Measurements from ENCODE around the gene PTPRG. TPM values are rescaled to one million over a fixed set of nuclear protein-coding genes. Genes with fewer than 3 reads are reported as not detected.

The PTPRG gene
- total and polyA plus RNA-seq, 3 experiments from 2014 or later: not detected

- Mint-ChIP-seq H3K4me3 (no peak overlapping the region), H3K36me3 (no peaks in the 10 kb centered on the region), H3K27ac (no peak overlapping the region), H3K27me3 (peaks cover 0 to 1% of the 10 kb centered on the region in 2 donors), H3K4me1 (no peaks in the 10 kb centered on the region), H3K9me3 (peaks cover 0 to 9% (median 5%) of the 10 kb centered on the region in 5 donors)
- Histone ChIP-seq H3K36me3 (ENCODE audit: insufficient read depth, low read length) (no peaks in the 10 kb centered on the region), H3K9me3 (ENCODE audit: low read length) (no peaks in the 10 kb centered on the region), H3K4me1 (ENCODE audit: insufficient read depth, low read length) (no peaks in the 10 kb centered on the region), H3K4me3 (ENCODE audit: low read length) (no peak overlapping the region), H3K27ac (ENCODE audit: low read depth, low read length) (no peak overlapping the region), H3K27me3 (ENCODE audit: insufficient read depth, low read length, poor library complexity, severe bottlenecking) (no peaks in the 10 kb centered on the region)
- ChIA-PET CTCF (no interaction called here), POLR2A (no interaction called here)
- no peak for DNase-seq
Measured at GRCh38 chr3:61944726-61945125, 383.4 kb downstream of the PTPRG start.

- Mint-ChIP-seq H3K36me3 (no peaks in the 10 kb centered on the region), H3K27ac (no peak overlapping the region), H3K27me3 (peaks cover 0 to 1% of the 10 kb centered on the region in 2 donors), H3K4me3 (no peak overlapping the region), H3K4me1 (no peaks in the 10 kb centered on the region), H3K9me3 (peaks cover 3 to 9% (median 5%) of the 10 kb centered on the region in 5 donors)
- no peaks in the 10 kb centered on the region for H3K9me3 ChIP-seq (ENCODE audit: low read length)
- no peaks in the 10 kb centered on the region for H3K4me1 ChIP-seq (ENCODE audit: insufficient read depth, low read length)
- H3K27me3 ChIP-seq (ENCODE audit: insufficient read depth, low read length, poor library complexity, severe bottlenecking): no peaks in the 10 kb centered on the region
- no peak overlapping the region for H3K27ac ChIP-seq (ENCODE audit: low read depth, low read length)
- no peaks in the 10 kb centered on the region for H3K36me3 ChIP-seq (ENCODE audit: insufficient read depth, low read length)
- CTCF ChIA-PET: no interaction called here
- H3K4me3 ChIP-seq (ENCODE audit: low read length): no peak overlapping the region
- no peak for DNase-seq
- POLR2A ChIA-PET: no interaction called here
Measured at GRCh38 chr3:61945657-61946056, 384.3 kb downstream of the PTPRG start.

- Histone ChIP-seq H3K27ac (ENCODE audit: low read depth, low read length) (no peak overlapping the region), H3K9me3 (ENCODE audit: low read length) (no peaks in the 10 kb centered on the region), H3K4me3 (ENCODE audit: low read length) (no peak overlapping the region), H3K27me3 (ENCODE audit: insufficient read depth, low read length, poor library complexity, severe bottlenecking) (no peaks in the 10 kb centered on the region), H3K4me1 (ENCODE audit: insufficient read depth, low read length) (no peaks in the 10 kb centered on the region), H3K36me3 (ENCODE audit: insufficient read depth, low read length) (no peaks in the 10 kb centered on the region)
- H3K9me3 Mint-ChIP-seq: peaks cover 3 to 11% (median 5%) of the 10 kb centered on the region in 5 donors
- no peaks in the 10 kb centered on the region for H3K27me3 Mint-ChIP-seq
- no peaks in the 10 kb centered on the region for H3K4me1 Mint-ChIP-seq
- H3K4me3 Mint-ChIP-seq: no peak overlapping the region
- CTCF ChIA-PET: no interaction called here
- POLR2A ChIA-PET: no interaction called here
- no peaks in the 10 kb centered on the region for H3K36me3 Mint-ChIP-seq
- no peak overlapping the region for H3K27ac Mint-ChIP-seq
- DNase-seq: no peak
Measured at GRCh38 chr3:61946570-61947324, 385.4 kb downstream of the PTPRG start.

GRCh38 chr3:61947456-61947855, 386.1 kb downstream of the PTPRG start:
- Histone ChIP-seq H3K36me3 (ENCODE audit: insufficient read depth, low read length) (no peaks in the 10 kb centered on the region), H3K27me3 (ENCODE audit: insufficient read depth, low read length, poor library complexity, severe bottlenecking) (no peaks in the 10 kb centered on the region), H3K4me1 (ENCODE audit: insufficient read depth, low read length) (no peaks in the 10 kb centered on the region), H3K27ac (ENCODE audit: low read depth, low read length) (no peak overlapping the region), H3K4me3 (ENCODE audit: low read length) (no peak overlapping the region), H3K9me3 (ENCODE audit: low read length) (no peaks in the 10 kb centered on the region)
- POLR2A ChIA-PET: no interaction called here
- no peaks in the 10 kb centered on the region for H3K4me1 Mint-ChIP-seq
- no peak overlapping the region for H3K27ac Mint-ChIP-seq
- no peaks in the 10 kb centered on the region for H3K36me3 Mint-ChIP-seq
- H3K27me3 Mint-ChIP-seq: no peaks in the 10 kb centered on the region
- H3K4me3 Mint-ChIP-seq: no peak overlapping the region
- no peak for DNase-seq
- CTCF ChIA-PET: no interaction called here
- peaks cover 3 to 10% (median 5%) of the 10 kb centered on the region in 5 donors for H3K9me3 Mint-ChIP-seq

- no peaks in the 10 kb centered on the region for H3K4me1 Mint-ChIP-seq
- DNase-seq: no peak
- CTCF ChIA-PET: no interaction called here
- H3K27ac Mint-ChIP-seq: peak overlapping the region in 1 of 8 donors; percentile 40
- no peaks in the 10 kb centered on the region for H3K36me3 Mint-ChIP-seq
- no peaks in the 10 kb centered on the region for H3K4me1 ChIP-seq (ENCODE audit: insufficient read depth, low read length)
- H3K27me3 Mint-ChIP-seq: no peaks in the 10 kb centered on the region
- H3K9me3 ChIP-seq (ENCODE audit: low read length): no peaks in the 10 kb centered on the region
- H3K9me3 Mint-ChIP-seq: peaks cover 0 to 4% (median 2%) of the 10 kb centered on the region in 5 donors
- no peaks in the 10 kb centered on the region for H3K36me3 ChIP-seq (ENCODE audit: insufficient read depth, low read length)
- no peaks in the 10 kb centered on the region for H3K27me3 ChIP-seq (ENCODE audit: insufficient read depth, low read length, poor library complexity, severe bottlenecking)
- POLR2A ChIA-PET: no interaction called here
- no peak overlapping the region for H3K4me3 Mint-ChIP-seq
- H3K27ac ChIP-seq (ENCODE audit: low read depth, low read length): no peak overlapping the region
- H3K4me3 ChIP-seq (ENCODE audit: low read length): no peak overlapping the region
Measured at GRCh38 chr3:61948699-61949305, 387.4 kb downstream of the PTPRG start.

GRCh38 chr3:61954097-61954540, 392.7 kb downstream of the PTPRG start:
- peaks cover 0 to 4% (median 2%) of the 10 kb centered on the region in 5 donors for H3K9me3 Mint-ChIP-seq
- Histone ChIP-seq H3K4me3 (ENCODE audit: low read length) (no peak overlapping the region), H3K36me3 (ENCODE audit: insufficient read depth, low read length) (no peaks in the 10 kb centered on the region), H3K27me3 (ENCODE audit: insufficient read depth, low read length, poor library complexity, severe bottlenecking) (no peaks in the 10 kb centered on the region), H3K9me3 (ENCODE audit: low read length) (no peaks in the 10 kb centered on the region), H3K4me1 (ENCODE audit: insufficient read depth, low read length) (no peaks in the 10 kb centered on the region), H3K27ac (ENCODE audit: low read depth, low read length) (no peak overlapping the region)
- no peaks in the 10 kb centered on the region for H3K4me1 Mint-ChIP-seq
- H3K4me3 Mint-ChIP-seq: no peak overlapping the region
- H3K36me3 Mint-ChIP-seq: no peaks in the 10 kb centered on the region
- H3K27ac Mint-ChIP-seq: no peak overlapping the region
- DNase-seq: no peak
- no peaks in the 10 kb centered on the region for H3K27me3 Mint-ChIP-seq
- POLR2A ChIA-PET: no interaction called here
- CTCF ChIA-PET: no interaction called here

- ChIA-PET CTCF (no interaction called here), POLR2A (no interaction called here)
- no peaks in the 10 kb centered on the region for H3K36me3 ChIP-seq (ENCODE audit: insufficient read depth, low read length)
Measured at GRCh38 chr3:61955483-61955882, 394.1 kb downstream of the PTPRG start.

GRCh38 chr3:61956236-61956635, 394.9 kb downstream of the PTPRG start:
- Histone ChIP-seq H3K27ac (ENCODE audit: low read depth, low read length) (no peak overlapping the region), H3K36me3 (ENCODE audit: insufficient read depth, low read length) (no peaks in the 10 kb centered on the region), H3K27me3 (ENCODE audit: insufficient read depth, low read length, poor library complexity, severe bottlenecking) (no peaks in the 10 kb centered on the region), H3K4me3 (ENCODE audit: low read length) (no peak overlapping the region), H3K9me3 (ENCODE audit: low read length) (no peaks in the 10 kb centered on the region), H3K4me1 (ENCODE audit: insufficient read depth, low read length) (no peaks in the 10 kb centered on the region)
- peaks cover 0 to 2% (median 0%) of the 10 kb centered on the region in 5 donors for H3K9me3 Mint-ChIP-seq
- H3K4me3 Mint-ChIP-seq: no peak overlapping the region
- peak overlapping the region in 1 of 8 donors; percentile 33 for H3K27ac Mint-ChIP-seq
- CTCF ChIA-PET: no interaction called here
- POLR2A ChIA-PET: no interaction called here
- no peaks in the 10 kb centered on the region for H3K36me3 Mint-ChIP-seq
- DNase-seq: no peak
- no peaks in the 10 kb centered on the region for H3K4me1 Mint-ChIP-seq
- no peaks in the 10 kb centered on the region for H3K27me3 Mint-ChIP-seq

More at GRCh38 chr3:61955483-61955882, 394.1 kb downstream of the PTPRG start:
- Histone ChIP-seq H3K9me3 (ENCODE audit: low read length) (no peaks in the 10 kb centered on the region), H3K4me3 (ENCODE audit: low read length) (no peak overlapping the region), H3K27ac (ENCODE audit: low read depth, low read length) (no peak overlapping the region), H3K4me1 (ENCODE audit: insufficient read depth, low read length) (no peaks in the 10 kb centered on the region), H3K27me3 (ENCODE audit: insufficient read depth, low read length, poor library complexity, severe bottlenecking) (no peaks in the 10 kb centered on the region)
- Mint-ChIP-seq H3K27ac (no peak overlapping the region), H3K4me3 (no peak overlapping the region), H3K4me1 (no peaks in the 10 kb centered on the region), H3K36me3 (no peaks in the 10 kb centered on the region), H3K9me3 (peaks cover 0 to 2% (median 0%) of the 10 kb centered on the region in 5 donors), H3K27me3 (no peaks in the 10 kb centered on the region)
- DNase-seq: no peak

All from CD8-positive, alpha-beta memory T cell (primary cell).